PC-9 (cell line): ENCODE measurements around the gene UBE2Q2. TPM values are rescaled to one million over a fixed set of nuclear protein-coding genes. Genes with fewer than 3 reads are reported as not detected.

Experiments used
- BruUV-seq: library from RNA; stranded (reverse); fragments of 400-500 nt; replicated peaks from 2 replicates; lab custom pipeline; 2021; lab: Mats Ljungman, UMichigan
- CTCF ChIA-PET: fragments of 300-600 bp; sonication (Branson Sonifier 250); formaldehyde crosslinking; loops from one replicate; lab custom pipeline; 2022; ENCODE audit warnings: antibody characterized with exemption; lab: Charles Lee
- POLR2A ChIA-PET: fragments of 300-600 bp; sonication (Branson Sonifier 250); formaldehyde crosslinking; loops from one replicate; lab custom pipeline; 2022; ENCODE audit warnings: antibody characterized with exemption; ENCODE audit not compliant: unreplicated experiment; lab: Charles Lee
- DNase-seq, 2 experiments: peaks; one replicate each; pipeline versions ENCODE4 v3.0.0 to v3.0.0-alpha.2; 2015 to 2022; ENCODE audit warnings: mixed read lengths in 1 of 2
- H2AFZ ChIP-seq: fragments of 200-600 bp; sonication (generic); 2 replicates; pipeline ENCODE4 v1.8.1; 2017; ENCODE audit warnings: antibody characterized with exemption
- H3F3A ChIP-seq: fragments of 200-600 bp; sonication (generic); 2 replicates; pipeline ENCODE4 v1.8.1; 2017; ENCODE audit warnings: antibody characterized with exemption, mild to moderate bottlenecking, low read depth; ENCODE audit not compliant: insufficient read depth
- H3K27ac ChIP-seq: fragments of 200-600 bp; sonication (generic); 2 replicates; pipeline ENCODE4 v1.6.1; 2016; ENCODE audit warnings: mixed run types
- H3K27me3 ChIP-seq: fragments of 200-600 bp; sonication (generic); 2 replicates; pipeline ENCODE4 v1.6.1; 2016; ENCODE audit warnings: low read depth, mixed run types; ENCODE audit not compliant: insufficient read depth
- H3K36me3 ChIP-seq: fragments of 200-600 bp; sonication (generic); 2 replicates; pipeline ENCODE4 v1.6.1; 2016; ENCODE audit warnings: low read depth, mixed run types
- H3K4me1 ChIP-seq: fragments of 200-600 bp; sonication (generic); replicated peaks from 2 replicates; pipeline ENCODE4 v1.6.1; 2016; ENCODE audit warnings: mixed run types; ENCODE audit not compliant: insufficient read depth
- H3K4me2 ChIP-seq: fragments of 200-600 bp; sonication (generic); 2 replicates; pipeline ENCODE4 v1.6.1; 2017; ENCODE audit warnings: mixed run types
- H3K4me3 ChIP-seq: fragments of 200-600 bp; sonication (generic); 2 replicates; pipeline ENCODE4 v1.6.1; 2016; ENCODE audit warnings: mixed run types
- H3K79me2 ChIP-seq: fragments of 200-600 bp; sonication (generic); 2 replicates; pipeline ENCODE4 v1.6.1; 2017; ENCODE audit warnings: low read depth, mixed run types
- H3K9me2 ChIP-seq: fragments of 200-600 bp; sonication (generic); 2 replicates; pipeline ENCODE4 v1.8.1; 2017; ENCODE audit warnings: mild to moderate bottlenecking; ENCODE audit not compliant: insufficient read depth
- H3K9me3 ChIP-seq: fragments of 200-600 bp; sonication (generic); 2 replicates; pipeline ENCODE4 v1.8.1; 2016; ENCODE audit warnings: low read depth; ENCODE audit not compliant: insufficient read depth
- H4K20me1 ChIP-seq: fragments of 200-600 bp; sonication (generic); 2 replicates; pipeline ENCODE4 v1.8.1; 2017; ENCODE audit not compliant: insufficient read depth
- EZH2 ChIP-seq: fragments of 200-600 bp; sonication (generic); IDR thresholded peaks from 2 replicates; pipeline ENCODE4 v1.8.0; 2017; ENCODE audit warnings: antibody characterized with exemption, low read depth
- intact Hi-C: fragments of 100-400 bp; cut with micrococcal nuclease; formaldehyde crosslinking; loops from one replicate; pipeline ENCODE4 v1.10.0; 2022; ENCODE audit not compliant: unreplicated experiment
- total RNA-seq: library from RNA; stranded (reverse); gene quantifications from 2 replicates; pipeline ENCODE4 v1.2.3, GENCODE V29; 2021
- TF ChIP-seq, protein P1 (sequence below): fragments of 200-600 bp; sonication (generic); conservative IDR thresholded peaks from 2 replicates; pipeline ENCODE4 v1.6.1; 2017; ENCODE audit warnings: mixed run types, antibody characterized with exemption, mild to moderate bottlenecking, moderate library complexity

UBE2Q2 gene
- total RNA-seq, 1 experiment from 2014 or later: 15.6 TPM

GRCh38 chr15:75866916-75867315 is 23.7 kb downstream of the UBE2Q2 start:
- Histone ChIP-seq H2AFZ (no peak overlapping the region), H3K36me3 (peaks cover 4% of the 10 kb centered on the region; the same call in 1 of the 2 replicates), H4K20me1 (no peaks in the 10 kb centered on the region), H3K79me2 (no peaks in the 10 kb centered on the region), H3K4me2 (no peak overlapping the region), H3K27me3 (no peaks in the 10 kb centered on the region), H3K4me3 (no peak overlapping the region), H3K4me1 (no peaks in the 10 kb centered on the region), H3F3A (no peaks in the 10 kb centered on the region), H3K27ac (no peak overlapping the region), H3K9me2 (no peaks in the 10 kb centered on the region), H3K9me3 (no peaks in the 10 kb centered on the region)
- ChIA-PET CTCF (no interaction called here), POLR2A (interaction anchor here (0.6 kb wide), 1 partner anchor 1080 kb away, joined by 3 read pairs; no protein-coding TSS in a partner anchor)
- no peak for DNase-seq
- intact Hi-C loops: no loop called here
- BruUV-seq: no TSS peak
- TF ChIP-seq, protein P1, sequence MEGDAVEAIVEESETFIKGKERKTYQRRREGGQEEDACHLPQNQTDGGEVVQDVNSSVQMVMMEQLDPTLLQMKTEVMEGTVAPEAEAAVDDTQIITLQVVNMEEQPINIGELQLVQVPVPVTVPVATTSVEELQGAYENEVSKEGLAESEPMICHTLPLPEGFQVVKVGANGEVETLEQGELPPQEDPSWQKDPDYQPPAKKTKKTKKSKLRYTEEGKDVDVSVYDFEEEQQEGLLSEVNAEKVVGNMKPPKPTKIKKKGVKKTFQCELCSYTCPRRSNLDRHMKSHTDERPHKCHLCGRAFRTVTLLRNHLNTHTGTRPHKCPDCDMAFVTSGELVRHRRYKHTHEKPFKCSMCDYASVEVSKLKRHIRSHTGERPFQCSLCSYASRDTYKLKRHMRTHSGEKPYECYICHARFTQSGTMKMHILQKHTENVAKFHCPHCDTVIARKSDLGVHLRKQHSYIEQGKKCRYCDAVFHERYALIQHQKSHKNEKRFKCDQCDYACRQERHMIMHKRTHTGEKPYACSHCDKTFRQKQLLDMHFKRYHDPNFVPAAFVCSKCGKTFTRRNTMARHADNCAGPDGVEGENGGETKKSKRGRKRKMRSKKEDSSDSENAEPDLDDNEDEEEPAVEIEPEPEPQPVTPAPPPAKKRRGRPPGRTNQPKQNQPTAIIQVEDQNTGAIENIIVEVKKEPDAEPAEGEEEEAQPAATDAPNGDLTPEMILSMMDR: no peak
- TF ChIP-seq EZH2: no peak

DNA sequence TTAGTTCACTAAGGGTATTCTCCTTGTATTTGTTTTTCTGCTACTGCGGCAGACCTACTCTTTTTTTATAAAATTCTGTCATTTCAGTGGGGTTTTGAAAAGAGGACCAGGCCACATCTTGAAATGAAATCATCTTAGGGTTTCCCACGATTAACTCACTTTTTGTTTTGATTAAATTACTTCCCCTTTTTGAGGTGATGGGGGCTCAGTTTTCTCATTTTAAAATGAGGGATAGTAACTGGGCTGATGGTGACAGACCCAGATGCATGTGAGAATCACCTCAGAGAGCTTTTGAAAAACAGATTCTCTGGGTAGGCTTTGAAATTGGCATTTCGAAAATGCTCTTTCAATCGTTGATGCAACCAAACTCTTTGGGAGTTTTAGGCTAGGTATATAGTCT is 24.2 kb downstream of the UBE2Q2 start:
- Histone ChIP-seq H2AFZ (no peak overlapping the region), H3F3A (no peaks in the 10 kb centered on the region), H3K27ac (no peak overlapping the region), H3K9me2 (no peaks in the 10 kb centered on the region), H3K4me1 (no peaks in the 10 kb centered on the region), H3K79me2 (no peaks in the 10 kb centered on the region), H3K4me2 (no peak overlapping the region), H3K27me3 (no peaks in the 10 kb centered on the region), H3K9me3 (no peaks in the 10 kb centered on the region), H3K36me3 (peaks cover 4% of the 10 kb centered on the region; the same call in 1 of the 2 replicates), H3K4me3 (no peak overlapping the region), H4K20me1 (no peaks in the 10 kb centered on the region)
- DNase-seq: no peak
- ChIA-PET POLR2A (no interaction called here), CTCF (no interaction called here)
- no peak for TF ChIP-seq EZH2
- TF ChIP-seq, protein P1: no peak
- intact Hi-C loops: no loop called here
- no TSS peak for BruUV-seq

GRCh38 chr15:75868019-75868418 is 24.8 kb downstream of the UBE2Q2 start:
- H3K27ac ChIP-seq: no peak overlapping the region
- no peak overlapping the region for H3K4me3 ChIP-seq
- no peaks in the 10 kb centered on the region for H3K9me3 ChIP-seq
- no peaks in the 10 kb centered on the region for H3K79me2 ChIP-seq
- H3K9me2 ChIP-seq: no peaks in the 10 kb centered on the region
- TF ChIP-seq EZH2: no peak
- TF ChIP-seq, protein P1: no peak
- ChIA-PET CTCF (no interaction called here), POLR2A (no interaction called here)
- no peaks in the 10 kb centered on the region for H3F3A ChIP-seq
- no peaks in the 10 kb centered on the region for H3K27me3 ChIP-seq
- no peaks in the 10 kb centered on the region for H3K4me1 ChIP-seq
- no peak overlapping the region for H3K4me2 ChIP-seq
- peaks cover 4% of the 10 kb centered on the region; the same call in 1 of the 2 replicates for H3K36me3 ChIP-seq
- H2AFZ ChIP-seq: no peak overlapping the region
- BruUV-seq: no TSS peak
- no peaks in the 10 kb centered on the region for H4K20me1 ChIP-seq
- DNase-seq: no peak
- intact Hi-C loops: no loop called here
